ENCODE measurements around the gene GIGYF2.

Gene GIGYF2

DNA sequence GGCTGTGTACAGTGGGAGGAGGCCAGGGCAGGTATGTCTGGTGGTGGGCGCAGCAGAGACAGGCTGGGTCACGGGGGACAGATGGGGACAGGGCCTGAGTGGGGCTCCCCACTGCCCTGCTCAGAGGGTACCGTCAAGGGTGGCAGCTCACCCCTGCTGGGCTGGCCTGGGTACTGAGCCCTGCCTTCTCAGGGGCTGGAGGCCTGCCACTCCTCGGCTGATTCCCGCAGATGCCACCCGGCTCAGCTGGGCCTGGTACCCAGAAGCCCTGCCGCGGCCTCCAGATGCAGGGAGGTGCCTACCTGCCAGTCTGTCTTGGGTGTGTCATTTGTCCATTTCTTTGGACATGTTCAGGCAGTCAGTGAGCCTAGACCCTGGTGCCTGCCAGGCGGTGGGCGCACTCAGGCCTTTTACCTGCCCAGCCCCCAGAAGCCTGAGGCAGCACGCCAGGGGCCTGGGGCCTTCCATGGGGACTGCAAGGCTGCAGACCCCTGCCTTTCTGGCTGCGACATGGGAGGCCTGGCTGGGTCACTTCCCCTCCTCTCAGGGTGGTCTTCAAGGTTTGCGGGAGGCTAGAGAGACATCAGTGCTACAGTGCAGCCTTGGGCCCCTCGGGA, 176.3 kb downstream of the GIGYF2 start:
- H3K27ac ChIP-seq, result peak overlapping the region; percentile 77
- no peak for TF ChIP-seq ZFX (IDR thresholded peaks at IDR 0.05; ENCODE audit: borderline replicate concordance)
- TF ChIP-seq, protein P1, sequence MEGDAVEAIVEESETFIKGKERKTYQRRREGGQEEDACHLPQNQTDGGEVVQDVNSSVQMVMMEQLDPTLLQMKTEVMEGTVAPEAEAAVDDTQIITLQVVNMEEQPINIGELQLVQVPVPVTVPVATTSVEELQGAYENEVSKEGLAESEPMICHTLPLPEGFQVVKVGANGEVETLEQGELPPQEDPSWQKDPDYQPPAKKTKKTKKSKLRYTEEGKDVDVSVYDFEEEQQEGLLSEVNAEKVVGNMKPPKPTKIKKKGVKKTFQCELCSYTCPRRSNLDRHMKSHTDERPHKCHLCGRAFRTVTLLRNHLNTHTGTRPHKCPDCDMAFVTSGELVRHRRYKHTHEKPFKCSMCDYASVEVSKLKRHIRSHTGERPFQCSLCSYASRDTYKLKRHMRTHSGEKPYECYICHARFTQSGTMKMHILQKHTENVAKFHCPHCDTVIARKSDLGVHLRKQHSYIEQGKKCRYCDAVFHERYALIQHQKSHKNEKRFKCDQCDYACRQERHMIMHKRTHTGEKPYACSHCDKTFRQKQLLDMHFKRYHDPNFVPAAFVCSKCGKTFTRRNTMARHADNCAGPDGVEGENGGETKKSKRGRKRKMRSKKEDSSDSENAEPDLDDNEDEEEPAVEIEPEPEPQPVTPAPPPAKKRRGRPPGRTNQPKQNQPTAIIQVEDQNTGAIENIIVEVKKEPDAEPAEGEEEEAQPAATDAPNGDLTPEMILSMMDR (IDR thresholded peaks at IDR 0.05), result no peak

DNA sequence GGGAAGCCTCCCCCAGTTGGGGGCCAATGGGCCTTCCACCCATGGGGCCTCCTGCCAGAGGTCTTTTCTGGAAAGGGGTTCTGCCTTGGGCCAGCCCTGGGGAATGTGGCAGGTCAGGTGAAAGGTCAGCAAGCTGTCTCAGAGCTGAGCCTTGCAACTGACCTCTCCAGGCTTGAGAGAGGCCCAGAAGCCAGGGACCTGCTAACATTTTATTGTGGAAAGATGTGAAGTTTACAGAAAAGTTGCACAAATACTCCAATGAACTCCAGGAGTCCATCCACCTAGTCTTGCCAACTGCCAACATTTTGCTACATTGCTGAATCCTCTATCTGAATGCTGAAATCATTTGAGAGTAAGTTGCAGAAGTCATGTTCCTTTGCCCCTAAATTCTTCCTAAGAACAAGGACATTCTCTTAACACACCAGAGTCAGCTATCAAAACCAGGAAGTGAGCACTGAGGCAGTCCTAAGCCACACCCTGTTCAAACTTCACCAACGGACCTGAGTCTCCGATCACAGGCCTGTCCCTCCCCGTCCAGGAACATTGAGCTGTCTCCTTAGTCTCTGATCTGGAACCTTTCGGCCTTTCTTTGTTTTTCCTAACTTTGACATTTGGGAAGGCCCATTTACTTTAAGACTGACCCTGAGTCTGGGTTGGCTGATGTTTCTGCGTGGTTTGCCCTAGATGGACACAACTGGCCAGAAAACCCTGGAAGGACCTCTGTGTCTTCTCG, 176.9 kb downstream of the GIGYF2 start:
- TF ChIP-seq, protein P1 (IDR thresholded peaks at IDR 0.05), result no peak
- no peak for TF ChIP-seq ZFX (IDR thresholded peaks at IDR 0.05; ENCODE audit: borderline replicate concordance)
- peak overlapping the region; percentile 77 for H3K27ac ChIP-seq

DNA sequence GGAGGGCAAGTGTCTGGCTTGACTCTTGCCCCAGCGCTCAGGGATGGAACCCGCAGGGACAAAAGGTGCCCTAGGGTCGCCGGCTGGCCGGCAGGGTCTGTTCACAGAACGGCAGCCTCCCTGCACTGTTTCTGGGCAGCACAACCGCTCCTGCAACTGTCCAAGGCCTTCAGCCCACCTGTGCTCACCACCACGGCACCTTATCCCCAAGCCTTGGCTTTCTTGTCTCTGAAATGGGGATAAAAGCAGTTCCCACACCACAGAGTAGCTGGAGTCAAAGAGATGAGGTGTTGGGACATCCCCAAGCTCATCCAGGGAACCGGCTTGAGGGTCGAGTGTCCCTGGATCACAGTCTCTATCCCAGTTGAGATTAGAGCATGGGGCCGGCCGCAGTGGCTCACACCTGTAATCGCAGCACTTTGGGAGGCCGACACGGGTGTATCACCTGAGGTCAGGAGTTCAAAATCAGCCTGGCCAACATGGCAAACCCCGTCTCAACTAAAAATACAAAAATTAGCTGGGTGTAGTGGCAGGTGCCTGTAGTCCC, 177.6 kb downstream of the GIGYF2 start:
- H3K27ac ChIP-seq, result peak overlapping the region; percentile 77
- TF ChIP-seq ZFX (IDR thresholded peaks at IDR 0.05; ENCODE audit: borderline replicate concordance), result no peak
- TF ChIP-seq, protein P1 (IDR thresholded peaks at IDR 0.05), result no peak

DNA sequence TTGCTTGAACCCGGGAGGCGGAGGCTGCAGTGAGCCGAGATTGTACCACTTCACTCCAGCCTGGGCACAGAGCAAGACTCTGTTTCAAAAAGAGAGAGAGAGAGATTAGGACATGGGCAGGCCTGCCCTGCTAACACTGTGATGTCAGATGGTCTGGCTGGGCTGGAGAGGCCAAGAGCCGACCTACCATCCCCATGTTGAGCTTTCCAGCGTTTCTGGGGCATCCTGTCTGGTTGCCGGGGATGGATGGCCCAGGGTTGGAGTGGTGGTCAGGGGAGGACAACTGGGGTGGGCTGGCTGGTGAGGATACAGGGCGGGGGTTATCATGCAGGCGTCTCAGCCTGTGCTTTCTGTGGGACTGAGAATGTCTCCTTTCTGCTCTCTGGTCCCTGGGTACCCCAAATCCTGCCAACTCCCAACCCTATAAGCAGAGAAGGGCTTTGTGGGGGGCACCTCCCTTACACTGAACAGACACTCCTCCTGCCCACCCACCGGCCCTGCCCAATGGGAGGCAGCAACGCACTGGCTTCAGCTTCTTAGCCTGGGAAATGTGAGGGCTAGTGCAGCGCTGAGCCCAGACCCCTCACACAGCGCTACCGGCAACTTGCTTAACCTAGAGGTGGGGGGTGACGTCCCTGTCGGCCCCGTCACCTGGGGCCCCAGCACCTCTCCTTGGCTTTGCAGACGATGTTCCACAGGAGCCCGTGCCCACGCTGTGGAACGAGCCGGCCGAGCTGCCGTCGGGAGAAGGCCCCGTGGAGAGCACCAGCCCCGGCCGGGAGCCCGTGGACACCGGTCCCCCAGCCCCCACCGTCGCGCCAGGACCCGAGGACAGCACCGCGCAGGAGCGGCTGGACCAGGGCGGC, 178.4 kb downstream of the GIGYF2 start:
- peak overlapping the region; percentile 77 for H3K27ac ChIP-seq
- no peak for TF ChIP-seq ZFX (IDR thresholded peaks at IDR 0.05; ENCODE audit: borderline replicate concordance)
- TF ChIP-seq, protein P1 (IDR thresholded peaks at IDR 0.05), result no peak

DNA sequence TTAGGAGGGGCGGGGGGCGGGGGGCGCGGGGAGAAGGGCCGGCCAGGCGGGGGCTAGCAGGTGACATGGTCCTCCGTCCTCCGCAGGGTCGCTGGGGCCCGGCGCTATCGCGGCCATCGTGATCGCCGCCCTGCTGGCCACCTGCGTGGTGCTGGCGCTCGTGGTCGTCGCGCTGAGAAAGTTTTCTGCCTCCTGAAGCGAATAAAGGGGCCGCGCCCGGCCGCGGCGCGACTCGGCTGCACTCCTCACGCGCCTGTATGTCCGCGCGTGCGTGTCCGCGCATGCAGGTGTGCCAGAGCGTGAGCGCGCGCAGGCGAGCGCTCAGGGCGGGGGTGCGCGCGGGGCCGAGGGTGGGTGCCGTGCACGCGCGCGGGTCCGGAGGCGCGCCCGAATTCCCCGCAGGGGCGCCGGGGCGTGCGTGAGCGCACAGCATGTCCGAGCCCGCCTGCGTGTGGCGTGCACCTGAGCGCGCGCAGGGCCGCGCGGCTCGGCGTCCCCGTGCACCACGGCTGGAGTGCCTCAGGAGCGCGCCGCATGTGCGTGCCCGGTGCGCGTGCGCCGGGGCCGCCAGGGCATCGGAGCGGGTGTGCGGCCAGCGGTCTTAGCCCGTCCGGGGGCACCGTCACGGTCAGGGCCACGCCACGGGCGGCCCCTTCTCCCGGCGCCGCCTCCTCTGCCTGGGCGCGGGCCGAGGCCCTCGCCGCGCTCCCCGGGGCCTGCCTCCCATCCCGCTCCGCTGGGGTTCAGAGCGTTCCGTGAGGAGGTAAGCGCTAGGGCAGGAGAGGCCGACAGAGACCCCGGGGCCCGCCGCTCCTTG, 179.2 kb downstream of the GIGYF2 start:
- H3K27ac ChIP-seq, result peak overlapping the region; percentile 77

DNA sequence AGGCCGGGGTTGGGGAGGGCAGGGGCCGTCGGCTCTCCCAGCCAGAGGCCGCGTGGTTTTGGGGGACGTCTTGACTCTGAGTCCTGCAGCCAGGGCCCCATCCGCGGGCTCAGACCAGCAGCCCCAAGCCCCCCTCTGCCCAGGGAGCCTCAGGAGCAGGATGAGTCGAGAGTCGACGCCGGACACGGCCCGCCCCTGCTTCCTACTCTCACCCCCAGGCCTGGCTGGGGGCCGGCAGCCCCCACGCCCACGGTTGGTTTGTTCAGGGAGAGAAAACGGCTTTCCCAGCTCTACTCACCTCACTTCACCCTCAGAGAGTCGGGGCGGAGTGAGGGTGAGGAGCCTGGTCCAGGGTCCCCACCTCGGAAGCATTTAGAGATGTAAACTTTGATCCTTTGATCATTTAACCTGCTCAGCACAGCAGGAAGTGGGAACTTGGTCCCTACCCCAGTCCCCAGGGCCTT, 179.9 kb downstream of the GIGYF2 start:
- H3K27ac ChIP-seq, result peak overlapping the region; percentile 77
- TF ChIP-seq, protein P1 (IDR thresholded peaks at IDR 0.05), result no peak
- no peak for TF ChIP-seq ZFX (IDR thresholded peaks at IDR 0.05; ENCODE audit: borderline replicate concordance)

More for the DNA sequence above, 179.2 kb downstream of the GIGYF2 start:
- TF ChIP-seq, protein P1 (IDR thresholded peaks at IDR 0.05), result peak; percentile 31
- no peak for TF ChIP-seq ZFX (IDR thresholded peaks at IDR 0.05; ENCODE audit: borderline replicate concordance)
